HEK293 (cell line): ENCODE data around the gene GPR162.

ENCODE experiments used
- SALL2 ChIP-seq: fragments of 450-650 bp; formaldehyde crosslinking; IDR thresholded peaks from 2 replicates; pipeline ENCODE4 v1.5.0; 2017; ENCODE audit warnings: missing biosample characterization, mild to moderate bottlenecking, missing genetic modification characterization, borderline replicate concordance
- YY1 ChIP-seq: fragments of 450-650 bp; formaldehyde crosslinking; IDR thresholded peaks from 2 replicates; pipeline ENCODE4 v1.5.1; 2018; ENCODE audit warnings: missing biosample characterization, missing genetic modification characterization
- ZBTB21 ChIP-seq: fragments of 450-650 bp; formaldehyde crosslinking; IDR thresholded peaks from 2 replicates; pipeline ENCODE4 v1.5.1; 2017; ENCODE audit warnings: missing biosample characterization, missing genetic modification characterization
- ZBTB7A ChIP-seq: fragments of 450-650 bp; formaldehyde crosslinking; IDR thresholded peaks from 2 replicates; pipeline ENCODE4 v1.5.1; 2016; ENCODE audit warnings: low read depth, missing biosample characterization, missing genetic modification characterization
- ZBTB8A ChIP-seq: fragments of 450-650 bp; formaldehyde crosslinking; IDR thresholded peaks from 2 replicates; pipeline ENCODE4 v1.5.1; 2016; ENCODE audit warnings: missing biosample characterization, missing genetic modification characterization
- ZNF121 ChIP-seq: fragments of 450-650 bp; formaldehyde crosslinking; IDR thresholded peaks from 2 replicates; pipeline ENCODE4 v1.5.1; 2016; ENCODE audit warnings: missing biosample characterization, missing genetic modification characterization
- ZNF132 ChIP-seq: fragments of 450-650 bp; formaldehyde crosslinking; IDR thresholded peaks from 2 replicates; pipeline ENCODE4 v1.5.1; 2017; ENCODE audit warnings: missing biosample characterization, missing genetic modification characterization, borderline replicate concordance
- ZNF184 ChIP-seq: fragments of 450-650 bp; IDR thresholded peaks from 2 replicates; pipeline ENCODE4 v1.5.1; 2018; ENCODE audit warnings: missing biosample characterization, mild to moderate bottlenecking, missing genetic modification characterization
- ZNF274 ChIP-seq, 2 experiments: fragments of 200-500 bp in 1 of 2; fragments of 450-650 bp in 1 of 2; sonication (Bioruptor generic) in 1 of 2; formaldehyde crosslinking in 1 of 2; IDR thresholded peaks; 2 replicates each; pipeline versions ENCODE4 v1.5.1 to v1.6.1; 2014 to 2016; ENCODE audit warnings: borderline replicate concordance in 1 of 2, inconsistent platforms in 1 of 2, low read length in 1 of 2, missing biosample characterization in 1 of 2, missing genetic modification characterization in 1 of 2
- ZNF776 ChIP-seq: fragments of 450-650 bp; formaldehyde crosslinking; IDR thresholded peaks from 2 replicates; pipeline ENCODE4 v1.5.0; 2017; ENCODE audit warnings: missing biosample characterization, missing genetic modification characterization, borderline replicate concordance
- TF ChIP-seq, protein P1 (sequence below): fragments of 450-650 bp; formaldehyde crosslinking; IDR thresholded peaks from 2 replicates; pipeline ENCODE4 v1.5.1; 2016; ENCODE audit warnings: missing biosample characterization, missing genetic modification characterization
- TF ChIP-seq, protein P2 (sequence below): fragments of 450-650 bp; formaldehyde crosslinking; IDR thresholded peaks from 2 replicates; pipeline ENCODE4 v1.5.1; 2016; ENCODE audit warnings: missing biosample characterization, missing genetic modification characterization, low read depth

DNA sequence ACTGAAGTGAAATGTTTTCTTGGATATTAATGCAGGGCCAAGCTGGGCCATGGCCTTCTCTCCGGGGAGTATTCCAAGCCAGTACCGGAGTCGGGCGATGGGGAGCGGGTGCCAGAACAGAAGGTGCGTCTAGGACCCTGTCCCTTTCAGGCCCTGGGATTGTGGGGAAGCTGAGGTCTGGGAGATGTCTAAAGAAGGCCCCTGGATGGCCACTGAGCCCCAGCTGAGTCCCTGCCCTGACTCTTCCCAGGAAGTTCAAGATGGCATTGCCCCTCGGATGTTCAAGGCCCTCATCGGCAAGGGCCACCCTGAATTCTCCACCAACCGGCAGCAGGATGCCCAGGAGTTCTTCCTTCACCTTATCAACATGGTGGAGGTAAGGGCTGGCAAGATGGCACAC, 38.5 kb downstream of the GPR162 start:
- TF ChIP-seq, protein P1, sequence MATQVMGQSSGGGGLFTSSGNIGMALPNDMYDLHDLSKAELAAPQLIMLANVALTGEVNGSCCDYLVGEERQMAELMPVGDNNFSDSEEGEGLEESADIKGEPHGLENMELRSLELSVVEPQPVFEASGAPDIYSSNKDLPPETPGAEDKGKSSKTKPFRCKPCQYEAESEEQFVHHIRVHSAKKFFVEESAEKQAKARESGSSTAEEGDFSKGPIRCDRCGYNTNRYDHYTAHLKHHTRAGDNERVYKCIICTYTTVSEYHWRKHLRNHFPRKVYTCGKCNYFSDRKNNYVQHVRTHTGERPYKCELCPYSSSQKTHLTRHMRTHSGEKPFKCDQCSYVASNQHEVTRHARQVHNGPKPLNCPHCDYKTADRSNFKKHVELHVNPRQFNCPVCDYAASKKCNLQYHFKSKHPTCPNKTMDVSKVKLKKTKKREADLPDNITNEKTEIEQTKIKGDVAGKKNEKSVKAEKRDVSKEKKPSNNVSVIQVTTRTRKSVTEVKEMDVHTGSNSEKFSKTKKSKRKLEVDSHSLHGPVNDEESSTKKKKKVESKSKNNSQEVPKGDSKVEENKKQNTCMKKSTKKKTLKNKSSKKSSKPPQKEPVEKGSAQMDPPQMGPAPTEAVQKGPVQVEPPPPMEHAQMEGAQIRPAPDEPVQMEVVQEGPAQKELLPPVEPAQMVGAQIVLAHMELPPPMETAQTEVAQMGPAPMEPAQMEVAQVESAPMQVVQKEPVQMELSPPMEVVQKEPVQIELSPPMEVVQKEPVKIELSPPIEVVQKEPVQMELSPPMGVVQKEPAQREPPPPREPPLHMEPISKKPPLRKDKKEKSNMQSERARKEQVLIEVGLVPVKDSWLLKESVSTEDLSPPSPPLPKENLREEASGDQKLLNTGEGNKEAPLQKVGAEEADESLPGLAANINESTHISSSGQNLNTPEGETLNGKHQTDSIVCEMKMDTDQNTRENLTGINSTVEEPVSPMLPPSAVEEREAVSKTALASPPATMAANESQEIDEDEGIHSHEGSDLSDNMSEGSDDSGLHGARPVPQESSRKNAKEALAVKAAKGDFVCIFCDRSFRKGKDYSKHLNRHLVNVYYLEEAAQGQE (tag by site-specific recombination), result no peak
- TF ChIP-seq ZNF132 (tag by site-specific recombination) (no peak), YY1 (no peak), ZNF776 (no peak), ZNF121 (no peak), ZBTB7A (no peak), ZNF274 (IDR thresholded peaks at IDR 0.05; ENCODE audit: low read length) (no peak), ZNF274 (tag by site-specific recombination; IDR thresholded peaks at IDR 0.05; ENCODE audit: borderline replicate concordance) (no peak), ZBTB21 (tag by site-specific recombination) (no peak), SALL2 (tag by site-specific recombination) (no peak), ZNF184 (tag by site-specific recombination) (no peak), ZBTB8A (tag by site-specific recombination) (no peak)
- TF ChIP-seq, protein P2, sequence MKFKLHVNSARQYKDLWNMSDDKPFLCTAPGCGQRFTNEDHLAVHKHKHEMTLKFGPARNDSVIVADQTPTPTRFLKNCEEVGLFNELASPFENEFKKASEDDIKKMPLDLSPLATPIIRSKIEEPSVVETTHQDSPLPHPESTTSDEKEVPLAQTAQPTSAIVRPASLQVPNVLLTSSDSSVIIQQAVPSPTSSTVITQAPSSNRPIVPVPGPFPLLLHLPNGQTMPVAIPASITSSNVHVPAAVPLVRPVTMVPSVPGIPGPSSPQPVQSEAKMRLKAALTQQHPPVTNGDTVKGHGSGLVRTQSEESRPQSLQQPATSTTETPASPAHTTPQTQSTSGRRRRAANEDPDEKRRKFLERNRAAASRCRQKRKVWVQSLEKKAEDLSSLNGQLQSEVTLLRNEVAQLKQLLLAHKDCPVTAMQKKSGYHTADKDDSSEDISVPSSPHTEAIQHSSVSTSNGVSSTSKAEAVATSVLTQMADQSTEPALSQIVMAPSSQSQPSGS (tag by site-specific recombination), result no peak
